ENCODE results near the gene HOXD13.

DNA sequence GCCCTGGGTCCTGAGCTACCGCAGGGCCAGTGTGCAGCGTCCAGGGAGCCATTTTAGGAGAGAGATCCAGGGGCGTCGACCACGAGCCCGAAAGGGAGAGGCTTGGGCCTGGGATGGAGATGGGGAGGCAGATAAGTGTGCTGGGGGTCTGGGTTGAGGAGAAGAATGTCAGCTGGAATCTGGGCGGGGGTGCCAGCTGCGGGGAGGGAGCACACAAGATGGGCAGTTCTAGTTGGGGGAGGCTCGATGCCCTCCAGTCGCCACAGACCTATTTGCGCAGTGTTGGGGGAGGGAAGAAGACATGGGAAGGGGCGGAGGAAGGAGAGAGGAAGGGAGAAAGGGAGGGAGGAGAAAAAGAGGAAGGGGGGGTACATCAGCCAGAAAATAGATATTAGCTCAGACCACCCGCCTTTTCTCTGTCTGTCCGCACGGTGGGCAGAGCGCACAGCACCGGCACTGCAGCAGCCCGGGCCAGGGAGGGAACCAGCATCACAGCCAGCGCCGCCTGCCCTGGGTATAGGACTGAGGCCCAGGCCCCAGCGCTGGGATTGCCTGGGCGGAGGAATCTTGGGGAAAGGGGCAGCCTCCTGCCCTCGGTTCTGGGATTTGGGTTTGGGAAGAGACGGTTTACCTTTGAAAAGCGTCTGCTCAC is 12.7 kb downstream of the HOXD13 start:
- TF ChIP-seq POLR2A (IDR thresholded peaks at IDR 0.05; ENCODE audit: low read length), result no peak
- TF ChIP-seq, protein P1, sequence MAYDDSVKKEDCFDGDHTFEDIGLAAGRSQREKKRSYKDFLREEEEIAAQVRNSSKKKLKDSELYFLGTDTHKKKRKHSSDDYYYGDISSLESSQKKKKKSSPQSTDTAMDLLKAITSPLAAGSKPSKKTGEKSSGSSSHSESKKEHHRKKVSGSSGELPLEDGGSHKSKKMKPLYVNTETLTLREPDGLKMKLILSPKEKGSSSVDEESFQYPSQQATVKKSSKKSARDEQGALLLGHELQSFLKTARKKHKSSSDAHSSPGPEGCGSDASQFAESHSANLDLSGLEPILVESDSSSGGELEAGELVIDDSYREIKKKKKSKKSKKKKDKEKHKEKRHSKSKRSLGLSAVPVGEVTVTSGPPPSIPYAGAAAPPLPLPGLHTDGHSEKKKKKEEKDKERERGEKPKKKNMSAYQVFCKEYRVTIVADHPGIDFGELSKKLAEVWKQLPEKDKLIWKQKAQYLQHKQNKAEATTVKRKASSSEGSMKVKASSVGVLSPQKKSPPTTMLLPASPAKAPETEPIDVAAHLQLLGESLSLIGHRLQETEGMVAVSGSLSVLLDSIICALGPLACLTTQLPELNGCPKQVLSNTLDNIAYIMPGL (CRISPR knock-in tag; IDR thresholded peaks at IDR 0.05; ENCODE audit: borderline replicate concordance), result no peak
- TF ChIP-seq MAZ (IDR thresholded peaks at IDR 0.05; ENCODE audit: borderline replicate concordance, low read depth, low read length), result no peak
- TF ChIP-seq SMC3 (IDR thresholded peaks at IDR 0.05), result no peak
- TF ChIP-seq, protein P2, sequence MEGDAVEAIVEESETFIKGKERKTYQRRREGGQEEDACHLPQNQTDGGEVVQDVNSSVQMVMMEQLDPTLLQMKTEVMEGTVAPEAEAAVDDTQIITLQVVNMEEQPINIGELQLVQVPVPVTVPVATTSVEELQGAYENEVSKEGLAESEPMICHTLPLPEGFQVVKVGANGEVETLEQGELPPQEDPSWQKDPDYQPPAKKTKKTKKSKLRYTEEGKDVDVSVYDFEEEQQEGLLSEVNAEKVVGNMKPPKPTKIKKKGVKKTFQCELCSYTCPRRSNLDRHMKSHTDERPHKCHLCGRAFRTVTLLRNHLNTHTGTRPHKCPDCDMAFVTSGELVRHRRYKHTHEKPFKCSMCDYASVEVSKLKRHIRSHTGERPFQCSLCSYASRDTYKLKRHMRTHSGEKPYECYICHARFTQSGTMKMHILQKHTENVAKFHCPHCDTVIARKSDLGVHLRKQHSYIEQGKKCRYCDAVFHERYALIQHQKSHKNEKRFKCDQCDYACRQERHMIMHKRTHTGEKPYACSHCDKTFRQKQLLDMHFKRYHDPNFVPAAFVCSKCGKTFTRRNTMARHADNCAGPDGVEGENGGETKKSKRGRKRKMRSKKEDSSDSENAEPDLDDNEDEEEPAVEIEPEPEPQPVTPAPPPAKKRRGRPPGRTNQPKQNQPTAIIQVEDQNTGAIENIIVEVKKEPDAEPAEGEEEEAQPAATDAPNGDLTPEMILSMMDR (IDR thresholded peaks at IDR 0.05), result no peak
- no peak for TF ChIP-seq GATA3 (IDR thresholded peaks at IDR 0.05; ENCODE audit: borderline replicate concordance)
- TF ChIP-seq ELK1 (IDR thresholded peaks at IDR 0.05; ENCODE audit: low read depth, low read length), result no peak
- TF ChIP-seq RAD21 (conservative IDR thresholded peaks at IDR 0.05 in 1 of 2, IDR thresholded peaks at IDR 0.05 in 1 of 2), result no peak
- TF ChIP-seq MAFK (IDR thresholded peaks at IDR 0.05; ENCODE audit: partially characterized antibody), result no peak

All from A549 (cell line).